RPMI8226 (cell line): ENCODE measurements around the gene ALK.

Experiments
- DNase-seq: peaks from one replicate; pipeline ENCODE4 v3.0.0-alpha.2; 2015

Gene ALK

DNA sequence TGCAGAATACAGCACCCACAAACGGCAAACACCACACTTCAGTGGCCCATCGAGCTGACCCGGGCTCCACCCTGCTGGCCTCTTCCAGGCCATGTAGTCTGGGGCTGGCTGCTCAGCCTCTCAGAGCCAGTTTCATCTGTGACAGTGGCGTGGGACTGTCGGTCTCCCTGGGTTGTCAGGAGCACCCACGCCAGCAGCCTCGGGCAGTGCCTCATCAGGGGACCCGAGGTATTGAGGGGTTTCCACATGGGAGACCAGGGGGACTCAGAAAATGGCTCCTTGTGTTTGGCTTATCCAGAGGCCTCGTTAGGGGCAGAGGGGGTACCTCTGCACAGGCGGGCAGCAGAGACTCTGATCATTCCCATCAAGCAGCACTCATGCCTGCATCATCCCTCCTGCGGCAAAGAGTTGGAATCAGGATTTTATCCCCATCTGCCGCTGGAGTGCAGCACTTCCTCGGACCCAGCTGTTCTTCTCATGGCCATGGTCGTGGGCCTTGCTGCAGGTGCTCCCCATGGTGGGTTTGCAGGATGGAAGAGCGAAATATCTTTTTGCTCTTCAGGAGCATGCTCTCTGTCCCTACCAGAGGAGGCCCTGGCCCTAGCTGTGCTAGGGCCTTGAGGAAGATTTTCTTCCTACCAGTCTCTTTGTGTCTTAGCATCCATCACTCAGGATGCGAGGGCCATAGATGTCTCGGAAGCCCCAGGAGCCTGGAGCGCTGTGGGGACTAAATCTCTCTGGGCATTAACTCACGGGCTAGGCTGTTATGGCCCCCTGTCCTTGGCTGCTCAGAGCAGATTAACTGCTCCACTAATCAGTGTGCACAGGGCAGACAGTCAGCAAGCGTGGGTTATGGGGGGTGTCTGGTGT is 705.4 kb downstream of the ALK start:
- DNase-seq: no peak

- no peak for DNase-seq
These were observed 706.3 kb downstream of the ALK start for GRCh38 chr2:29215073-29215472.

- no peak for DNase-seq
These were observed 707.5 kb downstream of the ALK start for GRCh38 chr2:29213888-29214291.

GRCh38 chr2:29212009-29212408 is 709.4 kb downstream of the ALK start:
- peak; percentile 23 for DNase-seq

DNA sequence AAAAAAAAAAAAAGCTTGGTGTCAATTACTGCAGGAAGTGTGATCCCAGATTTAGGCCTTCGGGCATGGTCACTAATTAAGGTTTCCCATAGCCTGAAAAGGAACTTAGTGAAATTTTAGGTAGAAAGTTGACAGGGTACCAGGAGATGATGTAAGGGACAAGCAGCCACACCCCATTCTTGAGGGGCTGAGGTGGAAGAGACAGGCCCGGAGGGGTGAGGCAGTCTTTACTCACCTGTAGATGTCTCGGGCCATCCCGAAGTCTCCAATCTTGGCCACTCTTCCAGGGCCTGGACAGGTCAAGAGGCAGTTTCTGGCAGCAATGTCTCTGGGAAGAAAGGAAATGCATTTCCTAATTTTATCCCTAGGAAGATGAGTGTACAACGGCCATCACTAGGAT is 711.8 kb downstream of the ALK start:
- no peak for DNase-seq

GRCh38 chr2:29207352-29208148 is 713.8 kb downstream of the ALK start:
- no peak for DNase-seq

DNA sequence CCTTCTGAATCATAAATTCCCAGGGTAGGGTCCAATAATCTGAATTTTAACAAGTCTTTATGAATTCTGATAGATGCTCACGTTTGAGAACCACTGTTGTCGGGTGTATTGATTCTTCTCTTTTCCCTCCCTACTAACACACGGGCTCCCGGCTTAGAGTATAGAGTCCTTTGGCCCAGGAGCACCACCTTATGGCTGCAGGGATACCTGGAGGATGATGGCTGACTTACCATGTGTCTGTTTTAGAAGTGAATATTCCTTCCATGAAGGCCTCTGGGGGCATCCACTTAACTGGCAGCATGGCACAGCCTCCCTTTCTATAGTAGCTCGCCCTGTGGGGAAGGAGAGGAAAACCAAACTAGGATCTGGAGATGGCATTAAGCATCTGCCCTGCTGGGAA is 714.4 kb downstream of the ALK start:
- DNase-seq: no peak

- DNase-seq: no peak
These were observed 718.4 kb downstream of the ALK start for GRCh38 chr2:29202819-29203495.

- no peak for DNase-seq
These were observed 719.4 kb downstream of the ALK start for GRCh38 chr2:29201979-29202378.

GRCh38 chr2:29196792-29197788 is 724.3 kb downstream of the ALK start:
- peak; percentile 74 for DNase-seq

DNA sequence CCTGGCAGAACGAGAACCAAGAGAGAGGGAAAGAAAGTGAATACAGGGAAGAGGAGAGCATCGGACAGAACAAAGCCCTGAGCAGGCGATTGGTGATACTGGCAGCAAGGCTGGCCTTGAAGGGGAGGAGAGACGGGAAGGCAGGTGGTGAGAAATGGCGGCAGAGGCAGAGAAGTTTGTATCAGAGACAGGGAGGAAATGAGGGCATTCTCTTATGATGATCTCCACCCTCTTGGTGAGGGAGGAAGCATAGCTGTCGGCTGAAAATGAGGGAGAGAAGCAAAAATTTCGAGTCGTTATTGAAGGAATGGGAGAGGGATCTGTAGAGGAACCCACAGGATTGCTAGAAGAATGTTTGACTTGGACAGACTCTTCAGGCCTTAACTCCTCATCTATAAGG is 725.6 kb downstream of the ALK start:
- no peak for DNase-seq

GRCh38 chr2:29193681-29194080 is 727.7 kb downstream of the ALK start:
- no peak for DNase-seq

GRCh38 chr2:29193111-29193510 is 728.3 kb downstream of the ALK start:
- DNase-seq: no peak

- DNase-seq: no peak
These were observed 728.9 kb downstream of the ALK start for GRCh38 chr2:29192526-29192925.

DNA sequence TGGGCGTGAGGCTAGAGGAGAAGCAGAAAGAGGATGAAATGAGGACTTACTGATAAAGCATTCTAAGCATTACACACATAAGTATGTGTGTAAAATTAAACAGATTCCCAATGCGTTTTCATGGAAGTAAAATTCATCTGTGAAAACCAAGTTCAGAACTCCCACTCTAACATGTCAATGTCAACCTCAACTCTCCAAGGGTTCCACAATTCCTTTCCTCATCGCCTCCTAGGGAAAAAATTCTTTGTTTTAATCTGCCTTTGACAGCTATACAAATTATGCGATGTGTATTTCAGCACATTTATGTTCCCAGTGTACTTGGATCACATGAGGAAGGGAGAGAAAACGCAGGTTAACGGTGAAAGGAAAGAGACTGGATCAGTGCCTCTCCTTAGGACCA is 729.6 kb downstream of the ALK start:
- no peak for DNase-seq

GRCh38 chr2:29189052-29189451 is 732.3 kb downstream of the ALK start:
- DNase-seq: peak; percentile 45

DNA sequence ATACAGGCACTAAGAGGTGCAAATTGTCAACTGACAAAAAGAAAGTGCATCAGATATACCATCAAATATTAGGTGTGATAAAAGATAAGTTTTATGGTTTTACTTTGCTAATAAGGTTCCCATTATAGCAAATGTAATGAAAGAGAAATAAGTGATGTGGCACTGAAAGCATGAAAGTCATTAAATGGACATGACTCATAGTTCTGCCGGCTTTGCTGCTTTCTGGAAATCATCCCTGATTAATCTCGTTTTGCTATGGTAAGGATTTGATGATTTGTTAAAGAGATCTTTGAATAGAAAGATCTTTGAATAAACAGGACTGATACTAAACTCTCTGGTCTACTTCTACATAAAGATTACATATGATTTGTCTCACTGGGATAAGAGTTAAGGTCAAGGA is 733.5 kb downstream of the ALK start:
- DNase-seq: no peak

- no peak for DNase-seq
These were observed 734.6 kb downstream of the ALK start for GRCh38 chr2:29186817-29187216.

GRCh38 chr2:29184531-29184930 is 736.9 kb downstream of the ALK start:
- no peak for DNase-seq

GRCh38 chr2:29182920-29183319 is 738.5 kb downstream of the ALK start:
- no peak for DNase-seq

DNA sequence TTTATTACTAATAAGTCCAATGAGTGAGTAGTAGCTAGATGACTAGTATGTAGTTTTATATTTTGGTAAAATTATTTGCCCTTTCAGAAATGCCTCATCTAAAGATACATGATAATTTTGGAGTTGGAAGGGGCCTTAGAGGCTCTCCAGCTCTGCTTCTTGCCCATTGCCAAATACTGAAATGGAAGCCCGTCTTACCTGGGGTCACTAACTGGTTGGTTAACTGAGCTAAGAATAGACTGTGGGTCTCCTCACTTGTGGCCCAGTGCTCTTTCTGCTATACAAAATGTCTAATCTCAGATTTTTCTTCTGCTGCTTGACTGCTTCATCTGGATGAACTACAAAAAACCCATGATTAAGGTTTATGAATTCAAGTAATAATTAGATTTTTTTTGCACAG is 739.1 kb downstream of the ALK start:
- no peak for DNase-seq

GRCh38 chr2:29175338-29175737 is 746.0 kb downstream of the ALK start:
- no peak for DNase-seq
